ENCODE measurements around the gene ATE1. TPM values are rescaled to one million over a fixed set of nuclear protein-coding genes. Genes with fewer than 3 reads are reported as not detected.

Gene ATE1
- total RNA-seq, 1 donor from 2014 or later = 27.0 TPM

GRCh38 chr10:121879476-121879875, 48.4 kb downstream of the ATE1 start:
- DNase-seq (ENCODE audit: low read depth, low spot score) = no peak

GRCh38 chr10:121873236-121873635, 54.6 kb downstream of the ATE1 start:
- no peak for DNase-seq (ENCODE audit: low read depth, low spot score)

- DNase-seq (ENCODE audit: low read depth, low spot score) = no peak
Measured at GRCh38 chr10:121870413-121870812, 57.4 kb downstream of the ATE1 start.

- DNase-seq (ENCODE audit: low read depth, low spot score) = no peak
Measured at GRCh38 chr10:121865554-121865953, 62.3 kb downstream of the ATE1 start.

GRCh38 chr10:121864653-121865052, 63.2 kb downstream of the ATE1 start:
- DNase-seq (ENCODE audit: low read depth, low spot score) = no peak

GRCh38 chr10:121864168-121864567, 63.7 kb downstream of the ATE1 start:
- no peak for DNase-seq (ENCODE audit: low read depth, low spot score)

- no peak for DNase-seq (ENCODE audit: low read depth, low spot score)
Measured at GRCh38 chr10:121862649-121863048, 65.2 kb downstream of the ATE1 start.

- no peak for DNase-seq (ENCODE audit: low read depth, low spot score)
Measured at GRCh38 chr10:121862042-121862441, 65.8 kb downstream of the ATE1 start.

- DNase-seq (ENCODE audit: low read depth, low spot score) = no peak
Measured at GRCh38 chr10:121860810-121861209, 67.0 kb downstream of the ATE1 start.

GRCh38 chr10:121854809-121855445, 72.9 kb downstream of the ATE1 start:
- DNase-seq (ENCODE audit: low read depth, low spot score) = no peak

GRCh38 chr10:121853950-121854349, 73.9 kb downstream of the ATE1 start:
- DNase-seq (ENCODE audit: low read depth, low spot score) = no peak

- no peak for DNase-seq (ENCODE audit: low read depth, low spot score)
Measured at GRCh38 chr10:121851786-121852185, 76.0 kb downstream of the ATE1 start.

- no peak for DNase-seq (ENCODE audit: low read depth, low spot score)
Measured at GRCh38 chr10:121848082-121848481, 79.7 kb downstream of the ATE1 start.

GRCh38 chr10:121846555-121846954, 81.3 kb downstream of the ATE1 start:
- no peak for DNase-seq (ENCODE audit: low read depth, low spot score)

GRCh38 chr10:121845044-121845784, 82.6 kb downstream of the ATE1 start:
- no peak for DNase-seq (ENCODE audit: low read depth, low spot score)

- no peak for DNase-seq (ENCODE audit: low read depth, low spot score)
Measured at GRCh38 chr10:121844537-121844936, 83.3 kb downstream of the ATE1 start.

GRCh38 chr10:121843379-121843778, 84.5 kb downstream of the ATE1 start:
- DNase-seq (ENCODE audit: low read depth, low spot score) = no peak

- no peak for DNase-seq (ENCODE audit: low read depth, low spot score)
Measured at GRCh38 chr10:121841862-121842261, 86.0 kb downstream of the ATE1 start.

GRCh38 chr10:121838931-121839330, 88.9 kb downstream of the ATE1 start:
- DNase-seq (ENCODE audit: low read depth, low spot score) = no peak

GRCh38 chr10:121838149-121838548, 89.7 kb downstream of the ATE1 start:
- DNase-seq (ENCODE audit: low read depth, low spot score) = no peak

GRCh38 chr10:121836171-121836570, 91.7 kb downstream of the ATE1 start:
- DNase-seq (ENCODE audit: low read depth, low spot score) = no peak

GRCh38 chr10:121835376-121835775, 92.5 kb downstream of the ATE1 start:
- no peak for DNase-seq (ENCODE audit: low read depth, low spot score)

- no peak for DNase-seq (ENCODE audit: low read depth, low spot score)
Measured at GRCh38 chr10:121834757-121835156, 93.1 kb downstream of the ATE1 start.

All from pulmonary artery endothelial cell (primary cell).